ENCODE measurements around the gene DPP10.

DPP10 gene

DNA sequence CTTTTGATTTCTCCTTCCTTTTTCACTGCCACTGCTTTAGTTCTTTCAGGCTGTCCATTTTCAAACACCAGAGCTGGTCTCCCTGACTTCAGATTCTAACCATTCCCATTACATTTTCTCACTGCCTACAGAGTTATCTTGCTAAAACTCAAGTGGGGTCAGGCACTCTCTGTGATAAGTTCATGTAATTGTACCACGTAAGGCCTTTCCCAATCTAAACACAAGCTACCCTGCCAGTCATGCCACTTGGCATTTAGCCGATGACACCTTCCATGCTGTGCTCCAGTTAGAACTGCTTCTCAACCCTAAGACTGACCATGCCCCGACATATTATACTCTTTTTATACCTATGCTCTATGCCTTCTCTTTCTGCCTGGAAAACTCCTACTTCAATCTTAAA is 592.4 kb downstream of the DPP10 start:
- ChIA-PET CTCF (no interaction called here), POLR2A (no interaction called here)
- H3K4me3 ChIP-seq (ENCODE audit: low read depth, low read length) = no peak overlapping the region
- DNase-seq (ENCODE audit: low read depth, low spot score) = no peak
- TF ChIP-seq, protein P1, sequence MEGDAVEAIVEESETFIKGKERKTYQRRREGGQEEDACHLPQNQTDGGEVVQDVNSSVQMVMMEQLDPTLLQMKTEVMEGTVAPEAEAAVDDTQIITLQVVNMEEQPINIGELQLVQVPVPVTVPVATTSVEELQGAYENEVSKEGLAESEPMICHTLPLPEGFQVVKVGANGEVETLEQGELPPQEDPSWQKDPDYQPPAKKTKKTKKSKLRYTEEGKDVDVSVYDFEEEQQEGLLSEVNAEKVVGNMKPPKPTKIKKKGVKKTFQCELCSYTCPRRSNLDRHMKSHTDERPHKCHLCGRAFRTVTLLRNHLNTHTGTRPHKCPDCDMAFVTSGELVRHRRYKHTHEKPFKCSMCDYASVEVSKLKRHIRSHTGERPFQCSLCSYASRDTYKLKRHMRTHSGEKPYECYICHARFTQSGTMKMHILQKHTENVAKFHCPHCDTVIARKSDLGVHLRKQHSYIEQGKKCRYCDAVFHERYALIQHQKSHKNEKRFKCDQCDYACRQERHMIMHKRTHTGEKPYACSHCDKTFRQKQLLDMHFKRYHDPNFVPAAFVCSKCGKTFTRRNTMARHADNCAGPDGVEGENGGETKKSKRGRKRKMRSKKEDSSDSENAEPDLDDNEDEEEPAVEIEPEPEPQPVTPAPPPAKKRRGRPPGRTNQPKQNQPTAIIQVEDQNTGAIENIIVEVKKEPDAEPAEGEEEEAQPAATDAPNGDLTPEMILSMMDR (IDR thresholded peaks at IDR 0.05; ENCODE audit: insufficient read depth, low read length, missing control alignments) = no peak

DNA sequence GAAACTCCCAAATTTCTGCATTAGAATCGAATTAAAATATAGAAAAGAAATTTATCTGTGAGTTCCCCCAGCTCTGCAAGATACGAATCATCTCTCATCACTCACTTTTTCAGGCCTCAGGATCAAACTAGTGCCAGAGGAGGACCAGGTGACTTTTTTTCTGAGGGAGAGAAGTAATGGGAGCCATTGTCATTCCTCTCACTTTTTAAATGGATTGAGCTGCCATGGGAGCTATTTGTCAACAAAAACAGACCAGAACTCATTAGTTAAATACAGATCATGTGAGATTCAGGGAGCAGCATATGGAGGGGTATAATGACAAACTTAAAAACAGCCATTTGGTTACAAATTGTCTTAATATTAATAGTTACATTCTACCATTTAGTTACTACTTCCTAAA is 594.4 kb downstream of the DPP10 start:
- ChIA-PET POLR2A (no interaction called here), CTCF (no interaction called here)
- TF ChIP-seq, protein P1 (IDR thresholded peaks at IDR 0.05; ENCODE audit: insufficient read depth, low read length, missing control alignments) = no peak
- DNase-seq (ENCODE audit: low read depth, low spot score) = no peak
- H3K4me3 ChIP-seq (ENCODE audit: low read depth, low read length) = no peak overlapping the region

DNA sequence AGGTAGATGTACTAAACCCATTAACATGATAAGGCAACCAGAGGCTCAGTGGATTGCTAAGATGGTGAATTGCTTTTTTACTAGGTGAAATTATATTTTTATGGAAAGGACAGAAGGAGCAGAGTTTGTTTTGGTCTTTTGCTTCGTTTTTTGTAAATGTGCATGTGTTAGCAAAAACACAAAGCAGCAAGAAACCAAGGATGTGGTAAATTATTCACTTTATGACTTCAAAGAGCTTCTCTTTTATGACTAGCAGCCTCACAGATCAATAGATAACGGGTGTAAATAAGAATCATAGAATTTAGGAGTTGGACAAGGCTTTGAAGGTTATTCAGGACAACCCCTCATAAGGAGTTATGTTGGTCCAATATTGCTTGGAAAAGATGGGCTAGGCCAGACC is 615.0 kb downstream of the DPP10 start:
- DNase-seq (ENCODE audit: low read depth, low spot score) = no peak
- ChIA-PET POLR2A (no interaction called here), CTCF (no interaction called here)
- TF ChIP-seq, protein P1 (IDR thresholded peaks at IDR 0.05; ENCODE audit: insufficient read depth, low read length, missing control alignments) = no peak
- no peak overlapping the region for H3K4me3 ChIP-seq (ENCODE audit: low read depth, low read length)

DNA sequence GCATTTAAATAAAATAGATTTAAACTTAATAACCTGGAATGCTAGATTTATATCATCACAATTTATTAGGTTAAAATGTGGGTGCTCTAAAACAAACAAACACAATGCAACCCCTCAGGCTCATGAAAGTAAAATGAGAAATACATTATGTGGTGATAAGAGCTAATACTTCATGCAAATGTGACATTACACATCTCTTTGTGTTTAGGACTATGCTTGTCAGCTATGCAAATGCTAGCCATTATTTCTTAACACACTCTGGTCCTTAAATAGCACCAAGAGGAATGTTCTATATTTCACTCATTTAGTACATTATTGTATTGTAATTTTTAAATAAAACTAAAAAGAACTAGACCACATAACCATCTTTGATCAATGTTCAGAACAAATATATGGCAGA is 627.6 kb downstream of the DPP10 start:
- no peak for DNase-seq (ENCODE audit: low read depth, low spot score)
- TF ChIP-seq, protein P1 (IDR thresholded peaks at IDR 0.05; ENCODE audit: insufficient read depth, low read length, missing control alignments) = no peak
- CTCF ChIA-PET = no interaction called here
- POLR2A ChIA-PET = no interaction called here
- H3K4me3 ChIP-seq (ENCODE audit: low read depth, low read length) = no peak overlapping the region

DNA sequence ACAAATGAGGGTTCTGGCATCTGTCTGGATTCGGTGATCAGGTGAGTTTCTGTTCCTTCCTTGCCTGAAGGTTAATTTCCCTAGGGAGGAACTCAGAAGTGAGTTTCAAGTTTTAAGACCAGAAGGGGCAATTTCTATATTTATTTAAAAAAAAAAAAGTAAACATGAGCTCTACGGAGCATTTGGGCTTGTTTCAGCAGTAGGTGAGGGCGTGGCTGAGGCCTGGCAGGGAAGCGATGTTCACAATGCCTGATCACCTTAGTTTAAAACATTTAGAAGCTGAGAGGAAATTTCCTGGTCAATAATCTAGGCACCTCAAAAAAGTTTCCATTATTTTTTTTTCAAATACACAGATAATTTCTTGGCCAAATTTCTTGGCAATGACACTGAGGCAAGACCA is 629.1 kb downstream of the DPP10 start:
- ChIA-PET CTCF (no interaction called here), POLR2A (no interaction called here)
- DNase-seq (ENCODE audit: low read depth, low spot score) = no peak
- no peak overlapping the region for H3K4me3 ChIP-seq (ENCODE audit: low read depth, low read length)
- TF ChIP-seq, protein P1 (IDR thresholded peaks at IDR 0.05; ENCODE audit: insufficient read depth, low read length, missing control alignments) = no peak

DNA sequence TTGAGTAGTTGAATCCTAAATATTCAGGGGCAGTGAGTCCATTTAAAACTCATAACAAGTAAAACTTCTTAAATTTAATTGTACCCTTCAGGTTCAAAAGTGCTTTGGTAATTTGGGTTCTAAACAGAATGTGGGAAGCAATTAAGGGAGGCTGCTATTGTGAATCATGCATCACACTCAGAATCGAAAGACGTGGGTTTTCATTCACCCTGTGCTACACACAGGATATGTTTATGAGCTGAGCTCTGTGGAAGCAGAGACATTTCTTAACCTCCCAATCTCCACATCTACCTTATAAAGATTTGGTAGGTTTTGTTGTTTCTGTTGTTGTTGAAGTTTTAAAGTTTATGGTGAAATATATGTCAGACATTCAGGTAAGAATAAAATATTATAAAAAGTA is 633.4 kb downstream of the DPP10 start:
- H3K4me3 ChIP-seq (ENCODE audit: low read depth, low read length) = no peak overlapping the region
- TF ChIP-seq, protein P1 (IDR thresholded peaks at IDR 0.05; ENCODE audit: insufficient read depth, low read length, missing control alignments) = no peak
- no peak for DNase-seq (ENCODE audit: low read depth, low spot score)
- ChIA-PET CTCF (no interaction called here), POLR2A (no interaction called here)

Data from AG04449 (cell line).